Ascending aorta (tissue), 2 donors: ENCODE measurements around the gene TUBA4B. TPM values are rescaled to one million over a fixed set of nuclear protein-coding genes. Genes with fewer than 3 reads are reported as not detected.

Source experiments
- DNase-seq, 2 donors: peaks; one replicate each; pipeline ENCODE4 v3.0.0-alpha.2; 2019; ENCODE audit warnings: low spot score in 2 of 2
- H3K27ac ChIP-seq, 2 donors: fragments of 200-600 bp; sonication (generic); one replicate each; pipeline ENCODE4 v1.5.1; 2016 to 2017; ENCODE audit warnings: mild to moderate bottlenecking in 1 of 2
- H3K27me3 ChIP-seq: fragments of 200-600 bp; sonication (generic); one replicate; pipeline ENCODE4 v1.5.1; 2017
- H3K36me3 ChIP-seq, 2 donors: fragments of 200-600 bp; sonication (generic); one replicate each; pipeline ENCODE4 v1.5.1; 2016
- H3K4me1 ChIP-seq, 2 donors: fragments of 200-600 bp; sonication (generic); one replicate each; pipeline ENCODE4 v1.5.1; 2016 to 2017; ENCODE audit warnings: mild to moderate bottlenecking in 1 of 2
- H3K4me3 ChIP-seq, 2 donors: fragments of 200-600 bp; sonication (generic); one replicate each; pipeline ENCODE4 v1.5.1; 2016 to 2017; ENCODE audit warnings: mild to moderate bottlenecking in 1 of 2
- H3K9me3 ChIP-seq, 2 donors: fragments of 200-600 bp; sonication (generic); one replicate each; pipeline ENCODE4 v1.5.1; 2016
- CTCF ChIP-seq, 3 experiments: fragments of 200-600 bp in 2 of 3; fragments of 450-650 bp in 1 of 3; sonication (generic) in 2 of 3; IDR thresholded peaks; one replicate each; pipeline ENCODE4 v1.5.1; 2016 to 2019; ENCODE audit warnings: antibody characterized with exemption in 3 of 3, mild to moderate bottlenecking in 1 of 3, moderate library complexity in 1 of 3
- intact Hi-C: fragments of 100-400 bp; cut with DNase I; formaldehyde crosslinking; loops from one replicate; pipeline ENCODE4 v1.15.1; 2023
- total RNA-seq: library from RNA; depleted of rRNA; stranded (reverse); fragments of >200 nt; gene quantifications from one replicate; pipeline ENCODE4 v1.1.0, GENCODE V29; 2016

TUBA4B gene
- total RNA-seq, 1 donor from 2014 or later = not detected

GRCh38 chr2:219228041-219228910 is 24.8 kb upstream of the TUBA4B start:
- peaks cover 4 to 23% of the 10 kb centered on the region in 2 donors for H3K4me1 ChIP-seq
- H3K9me3 ChIP-seq = no peaks in the 10 kb centered on the region
- H3K36me3 ChIP-seq = peaks cover 32 to 44% of the 10 kb centered on the region in 2 donors
- peak overlapping the region; percentile 66 to 96 for H3K4me3 ChIP-seq
- TF ChIP-seq CTCF (IDR thresholded peaks at IDR 0.05) = no peak
- intact Hi-C loops = no loop called here
- H3K27ac ChIP-seq = peak overlapping the region; percentile 93 to 97
- no peaks in the 10 kb centered on the region for H3K27me3 ChIP-seq
- DNase-seq = no peak

- no peaks in the 10 kb centered on the region for H3K27me3 ChIP-seq
- intact Hi-C loops = loop anchor here (1.0 kb wide), 5 partner anchors 10 to 65 kb away; partner anchors contain the start of genes CNPPD1, GLB1L, STK16 and ZFAND2B
- H3K36me3 ChIP-seq = peaks cover 32 to 44% of the 10 kb centered on the region in 2 donors
- no peak for TF ChIP-seq CTCF (IDR thresholded peaks at IDR 0.05)
- peak overlapping the region; percentile 93 to 97 for H3K27ac ChIP-seq
- no peak for DNase-seq
- H3K4me3 ChIP-seq = peak overlapping the region; percentile 66 to 96
- peaks cover 4 to 23% of the 10 kb centered on the region in 2 donors for H3K4me1 ChIP-seq
- no peaks in the 10 kb centered on the region for H3K9me3 ChIP-seq
Measured at GRCh38 chr2:219228911-219229304, 24.1 kb upstream of the TUBA4B start.

- Histone ChIP-seq H3K27me3 (no peaks in the 10 kb centered on the region), H3K4me1 (peaks cover 4 to 23% of the 10 kb centered on the region in 2 donors), H3K36me3 (peaks cover 32 to 44% of the 10 kb centered on the region in 2 donors), H3K4me3 (peak within 1 kb of the TSS; percentile 66 to 96), H3K27ac (peak within 1 kb of the TSS; percentile 93 to 97), H3K9me3 (no peaks in the 10 kb centered on the region)
- DNase-seq = peak; percentile 98 to 99
- intact Hi-C loops = loop anchor here (1.0 kb wide), 5 partner anchors 10 to 65 kb away; partner anchors contain the start of genes CNPPD1, GLB1L, STK16 and ZFAND2B
- no peak for TF ChIP-seq CTCF (IDR thresholded peaks at IDR 0.05)
Measured at GRCh38 chr2:219229305-219230058, 23.6 kb upstream of the TUBA4B start, which contains the start of the genes ANKZF1 and ATG9A. Gene ANKZF1, plus strand, starts transcription at chr2:219229806. Its CDS starts 452 bp downstream, at chr2:219230258. Gene ATG9A, minus strand, starts transcription at chr2:219229636. Its CDS starts 1,612 bp downstream, at chr2:219228024.

- peaks cover 4 to 23% of the 10 kb centered on the region in 2 donors for H3K4me1 ChIP-seq
- intact Hi-C loops = no loop called here
- H3K36me3 ChIP-seq = peaks cover 32 to 44% of the 10 kb centered on the region in 2 donors
- H3K9me3 ChIP-seq = no peaks in the 10 kb centered on the region
- H3K27me3 ChIP-seq = no peaks in the 10 kb centered on the region
- peak overlapping the region; percentile 66 to 96 for H3K4me3 ChIP-seq
- peak overlapping the region; percentile 93 to 97 for H3K27ac ChIP-seq
- no peak for TF ChIP-seq CTCF (IDR thresholded peaks at IDR 0.05)
- no peak for DNase-seq
Measured at GRCh38 chr2:219230059-219230540, 22.9 kb upstream of the TUBA4B start.

GRCh38 chr2:219234331-219234730 is 18.7 kb upstream of the TUBA4B start:
- no peak for TF ChIP-seq CTCF (IDR thresholded peaks at IDR 0.05)
- Histone ChIP-seq H3K4me1 (peaks cover 0 to 11% of the 10 kb centered on the region in 2 donors), H3K36me3 (peaks cover 51 to 63% of the 10 kb centered on the region in 2 donors), H3K27ac (no peak overlapping the region), H3K4me3 (no peak overlapping the region), H3K27me3 (no peaks in the 10 kb centered on the region), H3K9me3 (no peaks in the 10 kb centered on the region)
- no peak for DNase-seq
- intact Hi-C loops = no loop called here
